ENCODE data around the gene CFAP157. TPM values are rescaled to one million over a fixed set of nuclear protein-coding genes. Genes with fewer than 3 reads are reported as not detected.

CFAP157 gene
- total RNA-seq, 1 experiment from 2014 or later: 0.68 TPM

DNA sequence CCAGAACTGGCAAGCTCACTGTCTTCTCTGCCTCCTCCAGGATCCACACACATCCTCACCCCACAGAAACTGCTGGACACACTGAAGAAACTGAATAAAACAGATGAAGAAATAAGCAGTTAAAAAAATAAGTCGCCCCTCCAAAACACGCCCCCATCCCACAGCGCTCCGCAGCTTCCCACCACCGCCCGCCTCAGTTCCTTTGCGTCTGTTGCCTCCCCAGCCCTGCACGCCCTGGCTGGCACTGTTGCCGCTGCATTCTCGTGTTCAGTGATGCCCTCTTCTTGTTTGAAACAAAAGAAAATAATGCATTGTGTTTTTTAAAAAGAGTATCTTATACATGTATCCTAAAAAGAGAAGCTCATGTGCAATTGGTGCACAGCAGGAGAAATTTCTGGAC, 16.1 kb upstream of the CFAP157 start:
- POLR2A ChIA-PET (ENCODE audit: unreplicated experiment): interaction anchor here (0.6 kb wide), 1 partner anchor 22 kb away, joined by 3 read pairs; no protein-coding TSS in a partner anchor
- no peaks in the 10 kb centered on the region for H3K36me3 ChIP-seq (ENCODE audit: low read depth)

DNA sequence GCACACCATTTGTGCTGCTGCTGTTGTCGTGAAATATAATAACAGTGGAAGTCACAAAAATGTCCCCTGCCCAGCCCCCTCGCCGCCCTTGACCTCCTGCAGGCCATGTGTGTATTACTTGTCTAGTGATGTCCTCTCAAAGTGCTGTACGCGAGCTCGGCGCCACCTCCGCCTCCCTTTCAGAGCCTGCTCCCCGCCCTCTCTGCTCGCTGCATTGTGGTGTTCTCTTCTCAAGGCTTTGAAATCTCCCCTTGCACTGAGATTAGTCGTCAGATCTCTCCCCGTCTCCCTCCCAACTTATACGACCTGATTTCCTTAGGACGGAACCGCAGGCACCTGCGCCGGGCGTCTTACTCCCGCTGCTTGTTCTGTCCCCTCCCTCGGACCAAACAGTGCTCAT, 14.7 kb upstream of the CFAP157 start:
- TF ChIP-seq, protein P1, sequence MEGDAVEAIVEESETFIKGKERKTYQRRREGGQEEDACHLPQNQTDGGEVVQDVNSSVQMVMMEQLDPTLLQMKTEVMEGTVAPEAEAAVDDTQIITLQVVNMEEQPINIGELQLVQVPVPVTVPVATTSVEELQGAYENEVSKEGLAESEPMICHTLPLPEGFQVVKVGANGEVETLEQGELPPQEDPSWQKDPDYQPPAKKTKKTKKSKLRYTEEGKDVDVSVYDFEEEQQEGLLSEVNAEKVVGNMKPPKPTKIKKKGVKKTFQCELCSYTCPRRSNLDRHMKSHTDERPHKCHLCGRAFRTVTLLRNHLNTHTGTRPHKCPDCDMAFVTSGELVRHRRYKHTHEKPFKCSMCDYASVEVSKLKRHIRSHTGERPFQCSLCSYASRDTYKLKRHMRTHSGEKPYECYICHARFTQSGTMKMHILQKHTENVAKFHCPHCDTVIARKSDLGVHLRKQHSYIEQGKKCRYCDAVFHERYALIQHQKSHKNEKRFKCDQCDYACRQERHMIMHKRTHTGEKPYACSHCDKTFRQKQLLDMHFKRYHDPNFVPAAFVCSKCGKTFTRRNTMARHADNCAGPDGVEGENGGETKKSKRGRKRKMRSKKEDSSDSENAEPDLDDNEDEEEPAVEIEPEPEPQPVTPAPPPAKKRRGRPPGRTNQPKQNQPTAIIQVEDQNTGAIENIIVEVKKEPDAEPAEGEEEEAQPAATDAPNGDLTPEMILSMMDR (conservative IDR thresholded peaks at IDR 0.05): no peak
- no peak for TF ChIP-seq EZH2 (IDR thresholded peaks at IDR 0.05; ENCODE audit: low read depth)
- no peak overlapping the region for H3K4me2 ChIP-seq
- no peaks in the 10 kb centered on the region for H3K79me2 ChIP-seq (ENCODE audit: low read depth)
- no peak overlapping the region for H3K27ac ChIP-seq
- H3K36me3 ChIP-seq (ENCODE audit: low read depth): no peaks in the 10 kb centered on the region
- intact Hi-C loops (cut with micrococcal nuclease; ENCODE audit: unreplicated experiment): no loop called here
- H3K9me3 ChIP-seq (ENCODE audit: insufficient read depth, low read depth): no peaks in the 10 kb centered on the region
- no peak for DNase-seq
- BruUV-seq (replicated peaks): TSS peak; percentile 18
- no peaks in the 10 kb centered on the region for H3K4me1 ChIP-seq (replicated peaks; ENCODE audit: insufficient read depth)
- CTCF ChIA-PET: no interaction called here
- H3K9me2 ChIP-seq (ENCODE audit: insufficient read depth): no peaks in the 10 kb centered on the region
- no peak overlapping the region for H2AFZ ChIP-seq
- H3K4me3 ChIP-seq: no peak overlapping the region
- no peaks in the 10 kb centered on the region for H3F3A ChIP-seq (ENCODE audit: insufficient read depth, low read depth)
- no peaks in the 10 kb centered on the region for H4K20me1 ChIP-seq (ENCODE audit: insufficient read depth)
- POLR2A ChIA-PET (ENCODE audit: unreplicated experiment): no interaction called here
- H3K27me3 ChIP-seq (ENCODE audit: insufficient read depth, low read depth): no peaks in the 10 kb centered on the region

More for the DNA sequence above, 16.1 kb upstream of the CFAP157 start:
- Histone ChIP-seq H3F3A (ENCODE audit: insufficient read depth, low read depth) (no peaks in the 10 kb centered on the region), H3K4me1 (replicated peaks; ENCODE audit: insufficient read depth) (no peaks in the 10 kb centered on the region), H3K4me2 (no peak overlapping the region), H3K9me3 (ENCODE audit: insufficient read depth, low read depth) (no peaks in the 10 kb centered on the region), H3K4me3 (no peak overlapping the region), H3K79me2 (ENCODE audit: low read depth) (no peaks in the 10 kb centered on the region), H3K9me2 (ENCODE audit: insufficient read depth) (no peaks in the 10 kb centered on the region), H4K20me1 (ENCODE audit: insufficient read depth) (no peaks in the 10 kb centered on the region), H2AFZ (no peak overlapping the region), H3K27me3 (ENCODE audit: insufficient read depth, low read depth) (no peaks in the 10 kb centered on the region), H3K27ac (no peak overlapping the region)
- BruUV-seq (replicated peaks): no TSS peak
- CTCF ChIA-PET: no interaction called here
- TF ChIP-seq EZH2 (IDR thresholded peaks at IDR 0.05; ENCODE audit: low read depth): no peak
- TF ChIP-seq, protein P1 (conservative IDR thresholded peaks at IDR 0.05): no peak
- no peak for DNase-seq
- intact Hi-C loops (cut with micrococcal nuclease; ENCODE audit: unreplicated experiment): no loop called here

DNA sequence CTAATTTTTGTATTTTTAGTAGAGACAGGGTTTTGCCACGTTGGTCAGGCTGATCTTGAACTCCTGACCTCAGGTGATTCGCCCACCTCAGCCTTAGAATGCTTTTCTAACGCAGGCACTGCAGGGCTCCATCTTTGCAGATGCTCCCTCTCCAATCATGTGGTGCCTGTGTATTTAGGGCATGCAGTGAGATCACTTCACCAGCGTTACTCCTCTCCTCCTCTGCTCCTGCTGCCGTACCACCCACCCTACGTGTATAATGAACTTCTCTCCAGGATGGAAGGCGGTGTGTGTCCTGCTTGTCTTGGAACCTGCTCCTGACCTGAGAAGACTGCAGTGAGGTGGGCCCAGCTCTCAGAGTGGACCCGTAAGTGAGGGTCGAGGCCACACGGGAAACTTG, 13.6 kb upstream of the CFAP157 start:
- H3K27ac ChIP-seq: no peak overlapping the region
- no peaks in the 10 kb centered on the region for H3K27me3 ChIP-seq (ENCODE audit: insufficient read depth, low read depth)
- H3K4me3 ChIP-seq: no peak overlapping the region
- no peak overlapping the region for H2AFZ ChIP-seq
- no peaks in the 10 kb centered on the region for H3F3A ChIP-seq (ENCODE audit: insufficient read depth, low read depth)
- no peaks in the 10 kb centered on the region for H3K36me3 ChIP-seq (ENCODE audit: low read depth)
- intact Hi-C loops (cut with micrococcal nuclease; ENCODE audit: unreplicated experiment): no loop called here
- no peak for TF ChIP-seq EZH2 (IDR thresholded peaks at IDR 0.05; ENCODE audit: low read depth)
- TF ChIP-seq, protein P1 (conservative IDR thresholded peaks at IDR 0.05): no peak
- no peaks in the 10 kb centered on the region for H3K79me2 ChIP-seq (ENCODE audit: low read depth)
- H3K4me2 ChIP-seq: no peak overlapping the region
- POLR2A ChIA-PET (ENCODE audit: unreplicated experiment): no interaction called here
- no TSS peak for BruUV-seq (replicated peaks)
- CTCF ChIA-PET: no interaction called here
- H3K4me1 ChIP-seq (replicated peaks; ENCODE audit: insufficient read depth): no peaks in the 10 kb centered on the region
- DNase-seq: no peak
- H4K20me1 ChIP-seq (ENCODE audit: insufficient read depth): no peaks in the 10 kb centered on the region
- H3K9me3 ChIP-seq (ENCODE audit: insufficient read depth, low read depth): no peaks in the 10 kb centered on the region
- no peaks in the 10 kb centered on the region for H3K9me2 ChIP-seq (ENCODE audit: insufficient read depth)
